Activated T-cell treated with anti-CD3 and anti-CD28 coated beads for 1 hour (primary cell): Measurements from ENCODE around the gene SDK2.

Experiments
- DNase-seq: peaks from one replicate; pipeline ENCODE4 v3.0.0-alpha.2; 2020; ENCODE audit warnings: low read depth

Gene SDK2

DNA sequence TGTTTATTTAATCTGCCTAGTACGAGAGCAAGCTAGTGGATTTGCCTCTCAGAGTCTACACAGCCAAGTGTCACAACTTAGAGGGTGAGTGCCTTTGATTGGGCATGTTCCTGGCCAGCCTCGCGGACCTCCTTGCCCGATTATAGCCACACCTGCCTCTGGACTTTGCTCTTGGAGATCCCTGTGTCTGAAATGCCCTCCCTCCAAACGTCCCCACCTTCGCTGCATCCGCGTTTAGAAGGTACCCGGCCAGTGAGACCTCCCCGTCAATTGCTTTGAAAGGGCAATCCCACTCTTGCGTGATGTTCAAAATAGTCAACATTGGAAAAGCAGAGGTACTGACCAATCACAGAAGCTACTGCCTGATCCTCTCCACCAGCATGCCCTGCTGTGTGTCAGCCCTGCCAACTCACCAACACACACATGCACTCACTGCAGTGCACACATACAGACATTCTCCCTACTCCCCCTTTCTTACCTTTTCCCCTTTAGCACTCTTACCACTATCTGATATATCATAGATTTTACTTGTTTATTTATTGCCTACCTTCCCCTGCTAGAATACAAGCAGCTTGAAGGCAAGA is 6.5 kb upstream of the SDK2 start:
- no peak for DNase-seq

DNA sequence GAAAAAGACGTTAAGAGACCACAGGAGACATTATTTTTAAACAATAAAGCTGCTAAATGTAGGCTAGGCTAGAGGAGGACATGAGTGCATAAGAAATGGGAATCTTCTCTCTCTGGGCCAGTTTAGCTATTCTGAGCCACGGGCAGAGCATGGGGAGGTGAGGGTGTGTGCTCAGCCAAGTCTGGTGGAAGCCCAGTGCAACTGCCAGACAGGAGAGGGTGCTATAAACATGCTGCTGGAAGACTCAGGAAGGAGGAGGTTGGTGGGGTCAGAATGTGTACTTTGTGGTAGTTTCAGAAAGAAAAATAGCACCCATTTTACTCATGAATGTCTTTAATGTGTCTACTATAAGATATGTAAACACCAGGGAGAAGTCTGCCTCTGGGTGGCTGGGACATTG is 5.9 kb upstream of the SDK2 start:
- DNase-seq: no peak

GRCh38 chr17:73648974-73649373 is 4.7 kb upstream of the SDK2 start:
- DNase-seq: no peak

- no peak for DNase-seq
Measured at GRCh38 chr17:73648543-73648820, 4.2 kb upstream of the SDK2 start.

DNA sequence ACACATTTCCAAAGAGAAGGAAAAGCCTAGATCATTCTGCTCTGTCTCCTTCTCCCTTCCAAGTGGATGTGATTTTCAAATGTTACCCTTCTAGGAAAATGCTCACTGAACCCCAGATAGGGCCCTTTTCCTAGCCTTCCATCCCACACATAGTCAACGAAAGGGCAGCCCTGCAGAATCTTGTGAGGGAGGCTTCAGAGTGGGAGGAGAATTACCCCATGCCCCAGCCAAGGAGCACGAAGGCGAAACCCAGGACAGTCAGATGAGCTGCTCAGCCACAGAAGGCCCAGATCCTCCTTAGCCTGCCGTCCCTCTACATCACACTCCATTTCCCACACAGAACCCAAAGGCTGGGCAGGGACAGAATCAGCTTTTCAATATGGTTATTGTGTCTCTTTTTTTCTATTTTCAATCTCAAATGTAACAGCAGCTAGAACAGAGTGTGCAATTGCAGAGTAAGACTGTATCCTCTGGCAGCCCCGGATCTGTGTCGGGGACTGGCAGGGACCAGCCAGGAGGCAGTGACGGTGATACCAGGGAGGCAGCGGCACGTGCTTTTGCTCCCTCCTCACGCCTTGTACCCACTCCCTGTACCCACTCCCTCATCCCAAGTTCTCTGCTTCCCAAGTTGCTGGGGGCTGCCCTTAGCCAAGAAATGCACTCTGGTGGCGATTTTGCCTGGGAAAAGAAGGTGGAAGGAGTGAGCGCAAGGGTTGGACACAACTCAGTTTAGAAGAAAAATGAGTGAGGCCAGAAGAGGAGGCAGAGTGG is 3.7 kb upstream of the SDK2 start:
- no peak for DNase-seq

DNA sequence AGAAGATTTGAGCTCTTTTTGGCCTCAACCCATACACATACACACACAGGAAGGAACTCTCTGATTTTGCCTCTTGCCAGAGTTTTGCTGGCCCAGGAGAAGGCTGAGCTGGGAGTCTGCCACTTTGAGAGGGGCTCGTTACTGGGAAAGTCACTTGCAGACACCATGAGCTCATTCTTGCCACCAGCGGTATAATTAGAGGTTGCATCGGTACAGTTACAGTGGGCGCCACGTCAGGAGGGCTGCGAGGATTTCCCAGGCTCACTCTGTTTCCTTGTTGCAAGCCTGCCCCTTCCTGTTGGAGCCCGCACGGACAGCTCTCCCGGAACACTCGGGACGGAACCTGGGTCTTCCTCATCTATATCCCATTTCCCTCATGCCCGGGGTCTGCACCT is 3.1 kb upstream of the SDK2 start:
- DNase-seq: no peak

DNA sequence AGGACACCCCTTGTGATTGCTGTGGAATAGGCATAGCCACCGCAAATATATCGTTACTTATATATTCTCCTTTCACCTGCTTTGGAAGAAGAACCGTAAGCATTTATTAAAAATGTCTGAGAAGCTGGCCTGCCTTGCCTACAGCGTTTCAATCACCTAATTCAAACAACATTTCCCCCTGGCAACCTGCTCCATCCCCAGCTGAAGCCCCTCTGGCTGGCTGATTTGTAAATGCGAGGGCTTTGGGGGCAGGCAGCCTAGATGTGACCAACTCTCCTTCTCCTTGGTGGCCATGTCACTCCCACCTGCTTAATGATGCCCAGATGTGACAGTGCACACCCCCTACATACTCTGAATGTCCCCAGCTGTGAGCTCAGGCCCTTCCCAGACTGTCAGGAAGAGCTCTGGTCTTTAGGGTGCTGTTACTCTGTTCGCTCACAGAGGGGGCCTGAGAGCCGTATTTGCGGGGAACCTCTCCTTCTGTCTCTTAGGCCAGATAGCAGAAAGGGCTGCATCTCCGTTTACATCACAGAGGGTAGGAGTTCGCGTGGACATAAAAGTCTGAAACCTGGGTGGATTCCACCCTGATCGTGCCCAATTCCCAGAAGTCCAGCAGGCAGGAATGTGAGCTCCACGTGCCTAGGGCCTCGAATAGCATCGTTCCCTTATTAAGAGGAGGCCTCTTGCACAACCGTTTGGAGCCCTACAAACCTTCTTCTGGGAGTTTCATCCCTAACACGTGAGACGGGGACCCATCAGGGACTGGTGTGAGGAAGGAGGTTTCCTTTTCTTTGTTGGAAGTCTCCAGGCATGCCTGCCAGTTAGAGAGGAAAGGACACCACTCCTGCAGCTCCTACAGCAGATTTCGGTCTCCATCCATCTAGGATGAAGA is 2.4 kb upstream of the SDK2 start:
- no peak for DNase-seq

GRCh38 chr17:73645050-73645871 is 1.0 kb upstream of the SDK2 start:
- DNase-seq: peak; percentile 33

- DNase-seq: no peak
Measured at GRCh38 chr17:73643852-73644144, 447 bp downstream of the SDK2 start.

DNA sequence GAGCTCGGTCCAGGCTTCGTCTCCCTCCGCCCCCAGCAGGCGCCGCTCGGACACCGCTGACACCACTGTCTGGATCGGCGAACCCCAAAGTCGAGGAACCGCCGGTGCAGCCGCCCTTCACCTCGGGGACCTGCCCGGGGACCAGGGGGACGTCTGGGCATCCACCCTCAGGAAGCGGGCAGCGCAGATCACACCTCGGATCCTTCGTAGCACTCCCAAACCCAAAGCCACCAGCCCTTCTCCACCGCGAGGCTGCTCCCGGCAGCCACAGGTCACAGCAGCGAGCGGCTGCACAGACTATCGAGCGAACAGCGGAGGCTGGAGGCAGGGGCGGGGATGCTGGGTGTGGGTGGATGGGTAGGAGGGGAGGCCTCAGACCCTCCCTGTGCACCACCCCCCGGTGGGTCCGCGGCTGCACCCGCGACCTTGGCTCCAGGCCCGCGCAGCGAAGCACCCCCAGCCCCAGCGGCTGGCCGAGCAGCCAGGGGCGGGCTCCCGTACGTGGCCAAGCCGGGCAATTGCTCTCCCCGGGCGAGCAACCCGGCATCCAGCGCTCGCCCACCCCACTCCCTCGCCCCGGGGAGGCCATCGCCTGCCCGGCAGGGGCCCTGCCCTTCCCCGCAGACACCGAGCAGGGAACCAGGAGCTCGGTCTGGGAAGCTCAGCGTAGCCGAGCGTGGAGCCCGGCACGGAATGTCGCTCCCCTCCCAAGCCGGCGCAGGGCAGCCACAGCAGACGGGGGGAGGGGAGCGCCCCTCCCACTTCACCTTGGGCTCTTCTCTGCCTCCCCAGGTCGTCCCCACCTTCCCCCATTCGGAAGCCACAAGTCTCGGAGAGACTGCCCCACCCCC is 1.0 kb downstream of the SDK2 start:
- peak; percentile 9 for DNase-seq

DNA sequence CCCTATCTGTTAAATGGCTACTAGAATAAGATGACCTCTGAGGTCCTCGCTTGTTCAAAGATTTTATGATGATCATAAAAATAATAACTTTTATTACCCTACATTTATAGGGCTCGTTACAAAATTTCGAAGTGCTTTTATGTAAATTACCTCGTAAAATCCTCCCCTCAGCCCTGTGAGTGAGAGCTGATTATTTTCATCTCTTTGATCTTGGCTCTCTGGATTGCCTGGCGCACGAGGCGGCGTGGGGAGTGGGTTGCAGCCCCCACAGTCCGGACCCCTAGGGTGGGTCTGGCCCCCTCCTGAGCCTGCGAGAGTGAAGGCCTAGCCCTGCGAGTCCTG is 1.6 kb downstream of the SDK2 start:
- no peak for DNase-seq

GRCh38 chr17:73641826-73642600 is 2.2 kb downstream of the SDK2 start:
- no peak for DNase-seq

DNA sequence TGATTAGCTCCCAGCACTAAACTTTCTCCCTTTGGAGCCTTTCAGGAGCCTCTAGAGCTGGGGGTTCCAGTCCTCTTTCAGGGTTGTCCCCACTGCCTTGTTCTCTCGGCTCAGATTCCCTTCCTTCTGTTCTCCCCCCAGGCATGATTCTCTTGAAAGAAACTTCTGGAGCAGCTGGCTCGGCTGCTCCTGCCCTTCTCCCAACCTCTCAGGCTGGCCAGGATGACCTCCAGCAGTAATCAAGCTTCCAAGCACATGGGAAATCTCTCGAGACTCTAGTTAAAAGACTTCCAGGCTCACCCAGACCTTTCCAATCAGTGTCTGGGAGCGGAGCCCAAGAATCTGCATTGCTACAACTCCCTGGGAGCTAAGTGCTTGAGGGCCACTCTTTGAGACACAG is 3.6 kb downstream of the SDK2 start:
- DNase-seq: no peak

DNA sequence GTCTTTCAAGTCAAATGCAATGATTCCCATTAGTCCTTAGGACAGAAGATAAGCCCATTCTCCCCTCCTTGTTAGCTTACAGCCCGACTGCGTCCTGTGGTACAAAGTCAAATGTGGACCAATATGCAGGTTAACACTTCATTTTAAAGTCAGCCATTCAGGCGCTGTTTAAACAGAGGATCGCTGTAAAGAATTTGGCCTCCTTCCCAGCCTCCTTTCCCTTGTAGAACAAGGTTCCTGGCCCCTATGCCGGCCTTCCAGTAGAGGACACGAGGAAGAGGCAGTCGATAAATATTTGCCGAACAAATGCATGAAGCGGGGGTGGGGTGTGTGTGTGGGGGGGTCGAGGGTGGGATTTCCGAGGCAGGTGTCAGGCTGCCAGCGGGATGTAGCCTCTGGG is 4.3 kb downstream of the SDK2 start:
- no peak for DNase-seq

DNA sequence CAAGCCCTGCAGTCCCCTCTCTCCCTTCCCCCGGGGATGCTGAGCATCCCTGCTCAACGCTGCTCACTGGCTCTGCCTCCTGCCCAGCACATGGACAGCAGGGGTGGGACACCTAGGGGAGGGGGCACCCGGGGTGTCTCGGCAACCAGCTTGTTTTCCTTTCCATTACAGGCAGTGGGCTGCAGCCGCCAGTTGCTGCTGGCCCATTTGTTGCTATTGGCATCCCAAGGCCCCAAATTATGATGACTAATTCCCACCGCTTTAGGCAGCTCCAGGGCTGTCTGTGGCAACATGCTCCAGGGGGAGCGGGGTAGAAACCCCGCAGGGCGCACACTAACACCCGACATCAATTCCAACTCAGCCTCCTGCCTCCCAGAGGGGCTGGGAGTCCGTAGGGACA is 4.9 kb downstream of the SDK2 start:
- DNase-seq: no peak

- no peak for DNase-seq
Measured at GRCh38 chr17:73638556-73638955, 5.7 kb downstream of the SDK2 start.

DNA sequence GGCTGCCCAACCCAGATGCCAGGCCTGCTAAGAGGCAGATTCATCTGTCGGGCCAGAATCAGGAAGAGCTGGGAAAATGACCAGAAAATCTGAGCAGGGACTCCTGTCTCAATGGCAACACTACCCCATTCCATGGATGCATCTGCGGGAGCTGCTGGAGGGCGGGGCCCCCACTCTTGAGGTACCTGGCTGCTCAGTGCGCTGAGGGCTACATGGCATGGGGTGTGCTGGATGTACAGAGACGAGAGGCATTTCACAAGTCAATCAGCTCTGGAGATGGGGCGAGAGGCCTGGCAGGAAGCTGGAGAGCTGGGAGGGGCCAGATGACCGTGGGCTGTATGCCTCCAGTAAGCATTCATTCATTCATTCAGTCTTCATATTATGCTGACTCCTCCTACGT is 6.4 kb downstream of the SDK2 start:
- DNase-seq: no peak

DNA sequence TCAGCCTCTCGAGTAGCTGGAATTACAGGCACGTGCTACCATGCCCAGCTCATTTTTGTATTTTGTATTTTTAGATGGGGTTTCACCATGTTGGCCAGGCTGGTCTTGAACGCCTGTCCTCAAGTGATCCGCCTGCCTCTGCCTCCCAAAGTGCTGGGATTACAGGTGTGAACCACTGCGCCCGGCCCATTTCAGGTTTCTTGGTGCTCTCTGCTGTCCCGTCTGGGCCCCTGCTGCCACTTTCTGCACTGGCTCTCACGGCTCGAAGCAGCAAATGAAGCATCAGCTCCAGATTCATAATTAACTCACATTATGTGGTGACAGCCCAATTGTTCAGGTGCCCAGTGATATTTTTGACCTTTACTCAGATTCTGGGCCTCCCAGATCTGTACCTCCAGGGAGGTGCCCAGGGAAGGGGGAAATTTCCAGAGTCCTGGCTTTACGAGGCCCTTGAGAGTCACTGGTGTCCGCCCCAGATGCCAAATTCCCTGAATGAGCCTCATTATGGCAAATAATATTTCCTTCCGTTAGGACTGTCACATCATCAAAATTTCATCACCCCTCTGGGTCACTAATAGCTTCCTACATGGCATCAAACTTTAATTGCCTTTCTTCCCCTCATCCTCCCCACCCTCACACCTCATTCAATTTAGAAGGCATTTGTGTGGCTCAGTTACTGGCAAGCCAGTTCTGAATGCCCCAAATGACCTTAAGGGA is 9.0 kb downstream of the SDK2 start:
- no peak for DNase-seq

GRCh38 chr17:73634629-73635028 is 9.6 kb downstream of the SDK2 start:
- DNase-seq: no peak

- no peak for DNase-seq
Measured at GRCh38 chr17:73633736-73634135, 10.5 kb downstream of the SDK2 start.
